Aorta (tissue), 5 donors: ENCODE results near the gene IL17B. TPM values are rescaled to one million over a fixed set of nuclear protein-coding genes. Genes with fewer than 3 reads are reported as not detected.

Source experiments
- ATAC-seq: fragments of 200-7000 bp; cut with Tn5 transposase; one replicate; pipeline ENCODE4 v1.9.1; 2022; ENCODE audit warnings: moderate library complexity; ENCODE audit not compliant: low FRiP score
- DNase-seq, 2 donors: peaks; one replicate each; pipeline ENCODE4 v3.0.0-alpha.2; 2020
- H3K27ac ChIP-seq, 2 donors: one replicate each; pipeline ENCODE4 v1.5.1; 2013; ENCODE audit warnings: low read length in 2 of 2, mild to moderate bottlenecking in 2 of 2, moderate library complexity in 2 of 2, control low read depth in 1 of 2, inconsistent platforms in 1 of 2, low read depth in 1 of 2
- H3K27me3 ChIP-seq, 2 donors: one replicate each; pipeline ENCODE4 v1.6.1; 2013; ENCODE audit warnings: control low read depth in 1 of 2, low read length in 1 of 2, mild to moderate bottlenecking in 1 of 2, moderate library complexity in 1 of 2; ENCODE audit not compliant: insufficient read depth in 2 of 2, control insufficient read depth in 1 of 2
- H3K36me3 ChIP-seq, 2 donors: one replicate each; pipeline ENCODE4 v1.6.1; 2013; ENCODE audit warnings: control low read depth in 1 of 2, low read length in 1 of 2, mild to moderate bottlenecking in 1 of 2; ENCODE audit not compliant: insufficient read depth in 2 of 2, control insufficient read depth in 1 of 2
- H3K4me1 ChIP-seq, 2 donors: one replicate each; pipeline ENCODE4 v1.6.1; 2013; ENCODE audit warnings: low read length in 2 of 2, control low read depth in 1 of 2, mild to moderate bottlenecking in 1 of 2, moderate library complexity in 1 of 2; ENCODE audit not compliant: insufficient read depth in 2 of 2, control insufficient read depth in 1 of 2
- H3K4me3 ChIP-seq, 2 donors: one replicate each; pipeline ENCODE4 v1.5.1; 2013; ENCODE audit warnings: low read length in 2 of 2, control low read depth in 1 of 2, mild to moderate bottlenecking in 1 of 2
- H3K9me3 ChIP-seq: one replicate; pipeline ENCODE4 v1.6.1; 2013; ENCODE audit warnings: mild to moderate bottlenecking, low read length; ENCODE audit not compliant: control insufficient read depth
- WGBS, 2 donors: extraction: QIAGEN DNeasy Blood & Tissue Kit; methylation state at CpG; one replicate each; pipeline ENCODE4 v1.1.7; 2013; 5-methylcytosine and 5-hydroxymethylcytosine counted together
- intact Hi-C, 2 donors: fragments of 100-400 bp; cut with DNase I; formaldehyde crosslinking; loops; one replicate each; pipeline versions ENCODE4 v1.14.2 to v1.15.0; 2022
- polyA plus RNA-seq, 2 donors: library from polyadenylated mRNA; stranded (reverse); fragments of 200-250 nt; gene quantifications; one replicate each; pipeline ENCODE4 v1.2.3, GENCODE V29; 2013
- total RNA-seq, 2 donors: library from RNA; stranded (reverse); fragmentation: NEBNext Ultra II Directional; extraction: Animal tissue kit (Norgen Biotek cat#: 25700); gene quantifications; one replicate each; pipeline ENCODE4 v1.2.1, GENCODE V29; 2021
- donor health status: healthy with polysubstance abuse.
- donor health status: Bipolar disorder and iron deficiency.
- donor health status: DM: no; HTN: no; CAD: no.
- donor health status: DM: no; HTN: no; CAD: no.
- donor health status: DM: yes; HTN: yes; CAD: no.

The IL17B gene
- total and polyA plus RNA-seq, 4 donors, result 2.8 to 18.0 (median 8.3) TPM

GRCh38 chr5:149423049-149423793 is 44.1 kb upstream of the IL17B start:
- 6 to 8% methylated on average over 9 of the region's 9 CpGs for WGBS, 2 donors
- Histone ChIP-seq H3K27me3 (no peaks in the 10 kb centered on the region), H3K27ac (peak overlapping the region in 1 of 2 donors; percentile 64), H3K4me3 (no peak overlapping the region), H3K4me1 (no peaks in the 10 kb centered on the region), H3K36me3 (peaks cover 9 to 26% of the 10 kb centered on the region in 2 donors), H3K9me3 (no peaks in the 10 kb centered on the region)
- ATAC-seq, result no peak
- no peak for DNase-seq
- intact Hi-C loops, result no loop called here

- H3K27me3 ChIP-seq, result no peaks in the 10 kb centered on the region
- H3K4me1 ChIP-seq, result no peaks in the 10 kb centered on the region
- intact Hi-C loops, result no loop called here
- H3K27ac ChIP-seq, result peak overlapping the region in 1 of 2 donors; percentile 64
- peak; percentile 45 for ATAC-seq
- WGBS, 2 donors, result 3 to 5% methylated on average over 19 of the region's 19 CpGs
- no peak overlapping the region for H3K4me3 ChIP-seq
- DNase-seq, result peak in 1 of 2 donors; percentile 82
- no peaks in the 10 kb centered on the region for H3K9me3 ChIP-seq
- H3K36me3 ChIP-seq, result peaks cover 9 to 31% of the 10 kb centered on the region in 2 donors
These were observed 43.4 kb upstream of the IL17B start for GRCh38 chr5:149422366-149423048.

GRCh38 chr5:149421834-149422233 is 42.7 kb upstream of the IL17B start:
- 11 to 14% methylated on average over 5 of the region's 5 CpGs for WGBS, 2 donors
- H3K4me3 ChIP-seq, result no peak overlapping the region
- H3K36me3 ChIP-seq, result peaks cover 6 to 25% of the 10 kb centered on the region in 2 donors
- H3K27ac ChIP-seq, result peak overlapping the region; percentile 57 to 69
- H3K4me1 ChIP-seq, result no peaks in the 10 kb centered on the region
- no peaks in the 10 kb centered on the region for H3K27me3 ChIP-seq
- DNase-seq (no peak), ATAC-seq (no peak)
- no peaks in the 10 kb centered on the region for H3K9me3 ChIP-seq
- intact Hi-C loops, result no loop called here

- Histone ChIP-seq H3K36me3 (peaks cover 6 to 25% of the 10 kb centered on the region in 2 donors), H3K9me3 (no peaks in the 10 kb centered on the region), H3K4me3 (no peak overlapping the region), H3K4me1 (no peaks in the 10 kb centered on the region), H3K27me3 (no peaks in the 10 kb centered on the region), H3K27ac (peak overlapping the region; percentile 57 to 69)
- ATAC-seq, result no peak
- 19 to 24% methylated on average over 7 of the region's 7 CpGs for WGBS, 2 donors
- intact Hi-C loops, result no loop called here
- no peak for DNase-seq
These were observed 42.2 kb upstream of the IL17B start for GRCh38 chr5:149421372-149421685.

- H3K27ac ChIP-seq, result peak overlapping the region; percentile 57 to 69
- intact Hi-C loops, result no loop called here
- peaks cover 9 to 24% of the 10 kb centered on the region in 2 donors for H3K36me3 ChIP-seq
- H3K9me3 ChIP-seq, result no peaks in the 10 kb centered on the region
- no peaks in the 10 kb centered on the region for H3K4me1 ChIP-seq
- ATAC-seq (no peak), DNase-seq (no peak)
- no peak overlapping the region for H3K4me3 ChIP-seq
- no peaks in the 10 kb centered on the region for H3K27me3 ChIP-seq
- 6 to 11% methylated on average over 18 of the region's 18 CpGs for WGBS, 2 donors
These were observed 41.7 kb upstream of the IL17B start for GRCh38 chr5:149420545-149421371.

GRCh38 chr5:149419859-149420544 is 40.9 kb upstream of the IL17B start:
- intact Hi-C loops, result no loop called here
- Histone ChIP-seq H3K9me3 (no peaks in the 10 kb centered on the region), H3K27ac (peak overlapping the region; percentile 57 to 69), H3K27me3 (no peaks in the 10 kb centered on the region), H3K36me3 (peaks cover 9 to 25% of the 10 kb centered on the region in 2 donors), H3K4me3 (no peak overlapping the region), H3K4me1 (no peaks in the 10 kb centered on the region)
- ATAC-seq, result no peak
- DNase-seq, result no peak
- 5 to 8% methylated on average over 13 of the region's 13 CpGs for WGBS, 2 donors

- peak overlapping the region; percentile 57 to 69 for H3K27ac ChIP-seq
- intact Hi-C loops, result no loop called here
- no peaks in the 10 kb centered on the region for H3K27me3 ChIP-seq
- H3K36me3 ChIP-seq, result peaks cover 9 to 27% of the 10 kb centered on the region in 2 donors
- no peak overlapping the region for H3K4me3 ChIP-seq
- no peak for DNase-seq
- H3K4me1 ChIP-seq, result no peaks in the 10 kb centered on the region
- ATAC-seq, result no peak
- WGBS, 2 donors, result 12 to 16% methylated on average over 3 of the region's 3 CpGs
- H3K9me3 ChIP-seq, result no peaks in the 10 kb centered on the region
These were observed 40.4 kb upstream of the IL17B start for GRCh38 chr5:149419532-149419858.

GRCh38 chr5:149418910-149419531 is 39.9 kb upstream of the IL17B start:
- no peaks in the 10 kb centered on the region for H3K4me1 ChIP-seq
- peaks cover 7 to 27% of the 10 kb centered on the region in 2 donors for H3K36me3 ChIP-seq
- peak overlapping the region in 1 of 2 donors; percentile 49 for H3K27ac ChIP-seq
- ATAC-seq (no peak), DNase-seq (peak; percentile 29 to 50)
- H3K27me3 ChIP-seq, result no peaks in the 10 kb centered on the region
- H3K9me3 ChIP-seq, result no peaks in the 10 kb centered on the region
- 3 to 7% methylated on average over 6 of the region's 6 CpGs for WGBS, 2 donors
- no peak overlapping the region for H3K4me3 ChIP-seq
- intact Hi-C loops, result no loop called here
